A549 (cell line): Measurements from ENCODE around the gene CTNNAL1. TPM values are rescaled to one million over a fixed set of nuclear protein-coding genes. Genes with fewer than 3 reads are reported as not detected.

ENCODE experiments used
- ATAC-seq, 2 experiments: fragments of 200-7000 bp in 1 of 2; fragments of >200 bp in 1 of 2; cut with Nextera tagmentation in 1 of 2; cut with Tn5 transposase in 1 of 2; 3 replicates each; pipeline versions ENCODE4 v1.8.0 to v1.9.1; 2018 to 2020; ENCODE audit warnings: mild to moderate bottlenecking in 1 of 2, moderate library complexity in 1 of 2
- CTCF ChIA-PET: fragments of 300-600 bp; sonication (Branson Sonifier 250); formaldehyde crosslinking; extraction: SDS; loops from one replicate; lab custom pipeline; 2021; ENCODE audit warnings: antibody characterized with exemption, inconsistent platforms; lab: Yijun Ruan, JAX
- POLR2A ChIA-PET: fragments of 350-600 bp; formaldehyde crosslinking; extraction: SDS; loops from one replicate; lab custom pipeline; 2021; ENCODE audit warnings: antibody characterized with exemption, inconsistent platforms; lab: Yijun Ruan, JAX
- DNase-seq, 2 experiments: peaks; one replicate each; pipeline versions ENCODE4 v3.0.0 to v3.0.0-alpha.2; 2011 to 2016; ENCODE audit warnings: low read depth in 1 of 2, low spot score in 1 of 2
- FAIRE-seq: peaks from 2 replicates; lab custom pipeline; 2011; peaks lifted over from hg19 to GRCh38; lab: Jason Lieb, UNC
- H3K27ac ChIP-seq, 2 experiments: fragments of >200 bp; sonication (Bioruptor Twin); formaldehyde crosslinking; 3 replicates each; pipeline ENCODE4 v1.5.1; 2016 to 2017
- H3K4me1 ChIP-seq: fragments of >200 bp; sonication (Bioruptor Twin); formaldehyde crosslinking; 3 replicates; pipeline ENCODE4 v1.6.1; 2016
- H3K4me2 ChIP-seq: fragments of >200 bp; sonication (Bioruptor Twin); formaldehyde crosslinking; 3 replicates; pipeline ENCODE4 v1.6.1; 2016
- H3K4me3 ChIP-seq: fragments of >200 bp; sonication (Bioruptor Twin); formaldehyde crosslinking; 3 replicates; pipeline ENCODE4 v1.5.1; 2016
- H3K9me3 ChIP-seq: fragments of >200 bp; sonication (Bioruptor Twin); formaldehyde crosslinking; 3 replicates; pipeline ENCODE4 v1.6.1; 2016
- BHLHE40 ChIP-seq: IDR thresholded peaks from 2 replicates; pipeline ENCODE4 v1.6.1; 2012; ENCODE audit warnings: low read depth, low read length, inconsistent platforms
- CBX2 ChIP-seq: fragments of 200-600 bp; sonication (generic); IDR thresholded peaks from 2 replicates; pipeline ENCODE4 v1.6.1; 2016; ENCODE audit warnings: low read depth, mild to moderate bottlenecking, borderline replicate concordance
- CBX8 ChIP-seq: fragments of 200-600 bp; sonication (generic); IDR thresholded peaks from 2 replicates; pipeline ENCODE4 v1.6.1; 2016
- GATA3 ChIP-seq: IDR thresholded peaks from 2 replicates; pipeline ENCODE4 v1.6.1; 2012; ENCODE audit warnings: borderline replicate concordance
- HDAC2 ChIP-seq: fragments of 200-600 bp; sonication (generic); IDR thresholded peaks from 2 replicates; pipeline ENCODE4 v1.6.1; 2016
- HES2 ChIP-seq: fragments of >200 bp; sonication (Bioruptor Twin); formaldehyde crosslinking; IDR thresholded peaks from 2 replicates; pipeline ENCODE4 v1.6.1; 2016
- HEYL ChIP-seq: fragments of 250-450 bp; sonication (Bioruptor Pico); IDR thresholded peaks from 2 replicates; pipeline ENCODE4 v1.8.0; 2021; ENCODE audit warnings: mild to moderate bottlenecking, moderate library complexity
- JUNB ChIP-seq: fragments of >200 bp; sonication (Bioruptor Twin); formaldehyde crosslinking; IDR thresholded peaks from 2 replicates; pipeline ENCODE4 v1.6.1; 2016
- KDM1A ChIP-seq: fragments of 200-600 bp; sonication (generic); IDR thresholded peaks from 2 replicates; pipeline ENCODE4 v1.6.1; 2016; ENCODE audit warnings: low read depth, mild to moderate bottlenecking
- KDM5A ChIP-seq: fragments of 200-600 bp; sonication (generic); IDR thresholded peaks from 2 replicates; pipeline ENCODE4 v1.6.1; 2016; ENCODE audit warnings: antibody characterized with exemption, mild to moderate bottlenecking
- MAFK ChIP-seq: fragments of 450-650 bp; IDR thresholded peaks from 2 replicates; pipeline ENCODE4 v1.6.1; 2014; ENCODE audit not compliant: partially characterized antibody
- MAX ChIP-seq: IDR thresholded peaks from 2 replicates; pipeline ENCODE4 v1.6.1; 2012
- MYC ChIP-seq: IDR thresholded peaks from 2 replicates; pipeline ENCODE4 v1.6.1; 2012; ENCODE audit warnings: mild to moderate bottlenecking, inconsistent platforms, low read length, improper control_type of control experiment, borderline replicate concordance
- NPAS2 ChIP-seq: fragments of 250-450 bp; sonication (Bioruptor Pico); IDR thresholded peaks from 2 replicates; pipeline ENCODE4 v1.8.0; 2022; ENCODE audit warnings: mild to moderate bottlenecking, moderate library complexity, borderline replicate concordance
- POLR2AphosphoS2 ChIP-seq: conservative IDR thresholded peaks from 2 replicates; pipeline ENCODE4 v1.6.1; 2012; ENCODE audit warnings: low read length, improper control_type of control experiment, inconsistent platforms
- RFX5 ChIP-seq: fragments of 450-650 bp; IDR thresholded peaks from 2 replicates; pipeline ENCODE4 v1.7.1; 2014; ENCODE audit warnings: antibody characterized with exemption, mild to moderate bottlenecking, moderate library complexity
- TP53 ChIP-seq: fragments of 250-450 bp; sonication (Bioruptor Pico); IDR thresholded peaks from 2 replicates; pipeline ENCODE4 v1.5.0; 2021; ENCODE audit warnings: mild to moderate bottlenecking, moderate library complexity
- ZFP36 ChIP-seq: fragments of 450-650 bp; IDR thresholded peaks from 2 replicates; pipeline ENCODE4 v1.6.1; 2014; ENCODE audit warnings: borderline replicate concordance; ENCODE audit not compliant: partially characterized antibody
- WGBS: methylation state at CpG from one replicate; pipeline ENCODE4 v1.1.6; 2017; ENCODE audit errors: missing lambda C conversion rate; 5-methylcytosine and 5-hydroxymethylcytosine counted together
- polyA plus RNA-seq, 4 experiments: library from polyadenylated mRNA; depleted of rRNA in 3 of 4; stranded (reverse); fragments of >200 nt; fragmentation: RNase III in 1 of 4; extraction: RNeasy Plus Mini Kit Qiagen cat#74134 plus additional on column Dnase treatment in 1 of 4; gene quantifications; 2 replicates in 3 of 4; 3 replicates in 1 of 4; pipeline ENCODE4 v1.2.3, GENCODE V29; 2011 to 2017
- TF ChIP-seq, protein P1 (sequence below): fragments of 200-600 bp; sonication (generic); IDR thresholded peaks from 2 replicates; pipeline ENCODE4 v1.6.1; 2016; ENCODE audit warnings: antibody characterized with exemption, mild to moderate bottlenecking, moderate library complexity

The CTNNAL1 gene
- polyA plus RNA-seq, 2 of the 4 experiments (the other 2 are of a cell fraction): 43.8 to 63.6 TPM

- 90% methylated on average over 3 of the region's 3 CpGs for WGBS
- FAIRE-seq: no peak
- Histone ChIP-seq H3K27ac (no peak overlapping the region), H3K4me3 (no peak overlapping the region), H3K4me1 (peaks cover 27% of the 10 kb centered on the region)
- DNase-seq: no peak
- CTCF ChIA-PET: interaction anchor here (0.8 kb wide), 1 partner anchor 20 kb away, joined by 3 read pairs; no protein-coding TSS in a partner anchor
- TF ChIP-seq CBX8 (no peak), KDM5A (no peak), HES2 (no peak), POLR2AphosphoS2 (no peak)
- TF ChIP-seq, all 56 proteins: peak for 0
- no peak for ATAC-seq
- POLR2A ChIA-PET: no interaction called here
- Histone ChIP-seq H3K9me3 (no peaks in the 10 kb centered on the region), H3K4me2 (no peak overlapping the region)
Measured at GRCh38 chr9:109020113-109020512, 6.8 kb upstream of the CTNNAL1 start.

GRCh38 chr9:109019420-109019819 lies 6.1 kb upstream of the CTNNAL1 start:
- no peak for ATAC-seq
- no peak overlapping the region for H3K4me2 ChIP-seq
- H3K4me3 ChIP-seq: no peak overlapping the region
- 95% methylated on average over 3 of the region's 3 CpGs for WGBS
- H3K27ac ChIP-seq: no peak overlapping the region
- POLR2A ChIA-PET: no interaction called here
- no peaks in the 10 kb centered on the region for H3K9me3 ChIP-seq
- TF ChIP-seq ZFP36: peak; percentile 10
- no peak for TF ChIP-seq MAFK
- TF ChIP-seq, all 56 proteins: peak for 1
- H3K4me1 ChIP-seq: peaks cover 30% of the 10 kb centered on the region
- DNase-seq (no peak), FAIRE-seq (no peak)
- CTCF ChIA-PET: no interaction called here

- no peak overlapping the region for H3K4me2 ChIP-seq
- FAIRE-seq: no peak
- DNase-seq: no peak
- no peak for TF ChIP-seq TP53 (CRISPR knock-in tag)
- TF ChIP-seq RFX5: no peak
- no peak for TF ChIP-seq BHLHE40
- TF ChIP-seq JUNB: no peak
- TF ChIP-seq CBX2: no peak
- no peak for TF ChIP-seq MAX
- TF ChIP-seq KDM1A: no peak
- TF ChIP-seq, protein P1, sequence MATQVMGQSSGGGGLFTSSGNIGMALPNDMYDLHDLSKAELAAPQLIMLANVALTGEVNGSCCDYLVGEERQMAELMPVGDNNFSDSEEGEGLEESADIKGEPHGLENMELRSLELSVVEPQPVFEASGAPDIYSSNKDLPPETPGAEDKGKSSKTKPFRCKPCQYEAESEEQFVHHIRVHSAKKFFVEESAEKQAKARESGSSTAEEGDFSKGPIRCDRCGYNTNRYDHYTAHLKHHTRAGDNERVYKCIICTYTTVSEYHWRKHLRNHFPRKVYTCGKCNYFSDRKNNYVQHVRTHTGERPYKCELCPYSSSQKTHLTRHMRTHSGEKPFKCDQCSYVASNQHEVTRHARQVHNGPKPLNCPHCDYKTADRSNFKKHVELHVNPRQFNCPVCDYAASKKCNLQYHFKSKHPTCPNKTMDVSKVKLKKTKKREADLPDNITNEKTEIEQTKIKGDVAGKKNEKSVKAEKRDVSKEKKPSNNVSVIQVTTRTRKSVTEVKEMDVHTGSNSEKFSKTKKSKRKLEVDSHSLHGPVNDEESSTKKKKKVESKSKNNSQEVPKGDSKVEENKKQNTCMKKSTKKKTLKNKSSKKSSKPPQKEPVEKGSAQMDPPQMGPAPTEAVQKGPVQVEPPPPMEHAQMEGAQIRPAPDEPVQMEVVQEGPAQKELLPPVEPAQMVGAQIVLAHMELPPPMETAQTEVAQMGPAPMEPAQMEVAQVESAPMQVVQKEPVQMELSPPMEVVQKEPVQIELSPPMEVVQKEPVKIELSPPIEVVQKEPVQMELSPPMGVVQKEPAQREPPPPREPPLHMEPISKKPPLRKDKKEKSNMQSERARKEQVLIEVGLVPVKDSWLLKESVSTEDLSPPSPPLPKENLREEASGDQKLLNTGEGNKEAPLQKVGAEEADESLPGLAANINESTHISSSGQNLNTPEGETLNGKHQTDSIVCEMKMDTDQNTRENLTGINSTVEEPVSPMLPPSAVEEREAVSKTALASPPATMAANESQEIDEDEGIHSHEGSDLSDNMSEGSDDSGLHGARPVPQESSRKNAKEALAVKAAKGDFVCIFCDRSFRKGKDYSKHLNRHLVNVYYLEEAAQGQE: no peak
- no peak for TF ChIP-seq HEYL (CRISPR knock-in tag)
- no peak for TF ChIP-seq NPAS2 (CRISPR knock-in tag)
- no peak for TF ChIP-seq HDAC2
- no peak for TF ChIP-seq MYC
- TF ChIP-seq GATA3: no peak
- H3K27ac ChIP-seq: no peak overlapping the region
- ATAC-seq: no peak
- H3K9me3 ChIP-seq: no peaks in the 10 kb centered on the region
- 93% methylated on average over 6 of the region's 6 CpGs for WGBS
- peaks cover 19% of the 10 kb centered on the region for H3K4me1 ChIP-seq
- no peak overlapping the region for H3K4me3 ChIP-seq
- ChIA-PET CTCF (interaction anchor here (1.1 to 1.5 kb wide), 2 partner anchors 12 to 14 kb away, joined by 3 read pairs; no protein-coding TSS in a partner anchor), POLR2A (no interaction called here)
Measured at GRCh38 chr9:109017493-109017892, 4.2 kb upstream of the CTNNAL1 start.
